Caco-2 (cell line): Measurements from ENCODE around the gene DMRTB1. TPM values are rescaled to one million over a fixed set of nuclear protein-coding genes. Genes with fewer than 3 reads are reported as not detected.

Experiments used
- BruUV-seq: library from RNA; stranded (reverse); fragments of 400-500 nt; replicated peaks from 2 replicates; lab custom pipeline; 2021; lab: Mats Ljungman, UMichigan
- CTCF ChIA-PET: fragments of 300-600 bp; sonication (Branson Sonifier 250); formaldehyde crosslinking; loops from one replicate; lab custom pipeline; 2022; ENCODE audit warnings: antibody characterized with exemption; lab: Charles Lee
- POLR2A ChIA-PET: fragments of 300-600 bp; sonication (Branson Sonifier 250); formaldehyde crosslinking; loops from one replicate; lab custom pipeline; 2022; ENCODE audit warnings: antibody characterized with exemption; lab: Charles Lee
- DNase-seq, 2 experiments: peaks; one replicate each; pipeline versions ENCODE4 v3.0.0 to v3.0.0-alpha.2; 2020 to 2022
- H3K27me3 ChIP-seq: replicated peaks from 2 replicates; pipeline ENCODE4 v1.6.0; 2011; ENCODE audit warnings: low read length; ENCODE audit not compliant: control insufficient read depth, insufficient read depth
- H3K36me3 ChIP-seq: 2 replicates; pipeline ENCODE4 v1.5.1; 2011; ENCODE audit warnings: low read length; ENCODE audit not compliant: control insufficient read depth, insufficient read depth
- H3K4me1 ChIP-seq: fragments of 250-450 bp; sonication (Bioruptor Pico); 2 replicates; pipeline ENCODE4 v1.5.1; 2020; ENCODE audit warnings: mild to moderate bottlenecking
- H3K4me3 ChIP-seq: 2 replicates; pipeline ENCODE4 v1.5.1; 2011; ENCODE audit warnings: low read depth, mild to moderate bottlenecking, control low read depth, low read length
- H3K9me3 ChIP-seq: fragments of 250-450 bp; sonication (Bioruptor Pico); 2 replicates; pipeline ENCODE4 v1.5.1; 2020; ENCODE audit warnings: mild to moderate bottlenecking, moderate library complexity
- H3K27ac Mint-ChIP-seq: one replicate; pipeline ENCODE4 v1.8.0; 2022; ENCODE audit warnings: mixed read lengths; ENCODE audit not compliant: unreplicated experiment
- H3K27me3 Mint-ChIP-seq: one replicate; pipeline ENCODE4 v1.8.0; 2022; ENCODE audit warnings: mixed read lengths; ENCODE audit not compliant: insufficient read depth, unreplicated experiment
- H3K36me3 Mint-ChIP-seq: one replicate; pipeline ENCODE4 v1.8.0; 2022; ENCODE audit warnings: mild to moderate bottlenecking, mixed read lengths; ENCODE audit not compliant: insufficient read depth, unreplicated experiment
- H3K4me1 Mint-ChIP-seq: one replicate; pipeline ENCODE4 v1.8.0; 2022; ENCODE audit warnings: low read depth, mixed read lengths; ENCODE audit not compliant: unreplicated experiment
- H3K4me3 Mint-ChIP-seq: one replicate; pipeline ENCODE4 v1.8.0; 2022; ENCODE audit warnings: mild to moderate bottlenecking, moderate library complexity, mixed read lengths; ENCODE audit not compliant: unreplicated experiment
- H3K9me3 Mint-ChIP-seq: one replicate; pipeline ENCODE4 v1.8.0; 2022; ENCODE audit warnings: mixed read lengths; ENCODE audit not compliant: unreplicated experiment
- CTCF ChIP-seq, 2 experiments: fragments of 200-600 bp in 1 of 2; IDR thresholded peaks; 1 replicate in 1 of 2; 2 replicates in 1 of 2; pipeline versions ENCODE4 v1.5.1 to v1.8.0; 2011 to 2022; ENCODE audit warnings: antibody characterized with exemption in 1 of 2, control low read depth in 1 of 2, inconsistent platforms in 1 of 2, low read depth in 1 of 2, low read length in 1 of 2, mild to moderate bottlenecking in 1 of 2, moderate library complexity in 1 of 2; ENCODE audit not compliant: insufficient read depth in 1 of 2, severe bottlenecking in 1 of 2, unreplicated experiment in 1 of 2
- intact Hi-C: fragments of 100-400 bp; cut with micrococcal nuclease; formaldehyde crosslinking; loops from one replicate; pipeline ENCODE4 v1.10.0; 2022; ENCODE audit not compliant: unreplicated experiment
- total RNA-seq: library from RNA; stranded (reverse); gene quantifications from 2 replicates; pipeline ENCODE4 v1.2.3, GENCODE V29; 2022

Gene DMRTB1
- total RNA-seq, 1 experiment from 2014 or later, result not detected

- no peak for DNase-seq
- Histone ChIP-seq H3K9me3 (no peaks in the 10 kb centered on the region), H3K4me3 (no peak overlapping the region), H3K36me3 (no peaks in the 10 kb centered on the region), H3K4me1 (no peaks in the 10 kb centered on the region), H3K27me3 (no peaks in the 10 kb centered on the region)
- peaks cover 3% of the 10 kb centered on the region for H3K27me3 Mint-ChIP-seq
- CTCF ChIA-PET, result no interaction called here
- intact Hi-C loops, result no loop called here
- no peak overlapping the region for H3K4me3 Mint-ChIP-seq
- H3K36me3 Mint-ChIP-seq, result no peaks in the 10 kb centered on the region
- POLR2A ChIA-PET, result no interaction called here
- no peak overlapping the region for H3K27ac Mint-ChIP-seq
- no TSS peak for BruUV-seq
- TF ChIP-seq CTCF (IDR thresholded peaks at IDR 0.05; ENCODE audit: insufficient read depth in 1 of 2, low read depth in 1 of 2, low read length in 1 of 2, severe bottlenecking in 1 of 2, unreplicated experiment in 1 of 2), result no peak
- H3K4me1 Mint-ChIP-seq, result no peaks in the 10 kb centered on the region
- no peaks in the 10 kb centered on the region for H3K9me3 Mint-ChIP-seq
These were observed 20.5 kb upstream of the DMRTB1 start for GRCh38 chr1:53438427-53439336.

- H3K27me3 Mint-ChIP-seq, result peaks cover 3% of the 10 kb centered on the region
- no peak for TF ChIP-seq CTCF (IDR thresholded peaks at IDR 0.05; ENCODE audit: insufficient read depth in 1 of 2, low read depth in 1 of 2, low read length in 1 of 2, severe bottlenecking in 1 of 2, unreplicated experiment in 1 of 2)
- Histone ChIP-seq H3K36me3 (no peaks in the 10 kb centered on the region), H3K4me1 (no peaks in the 10 kb centered on the region), H3K9me3 (no peaks in the 10 kb centered on the region), H3K4me3 (no peak overlapping the region), H3K27me3 (no peaks in the 10 kb centered on the region)
- no peak overlapping the region for H3K27ac Mint-ChIP-seq
- no peaks in the 10 kb centered on the region for H3K36me3 Mint-ChIP-seq
- intact Hi-C loops, result no loop called here
- BruUV-seq, result no TSS peak
- H3K4me1 Mint-ChIP-seq, result no peaks in the 10 kb centered on the region
- CTCF ChIA-PET, result no interaction called here
- no peak overlapping the region for H3K4me3 Mint-ChIP-seq
- no peak for DNase-seq
- POLR2A ChIA-PET, result no interaction called here
- H3K9me3 Mint-ChIP-seq, result no peaks in the 10 kb centered on the region
These were observed 19.6 kb upstream of the DMRTB1 start for GRCh38 chr1:53439337-53440207.

GRCh38 chr1:53440633-53441032 lies 18.6 kb upstream of the DMRTB1 start:
- H3K36me3 ChIP-seq, result no peaks in the 10 kb centered on the region
- H3K4me1 ChIP-seq, result no peaks in the 10 kb centered on the region
- no peaks in the 10 kb centered on the region for H3K27me3 ChIP-seq
- Mint-ChIP-seq H3K9me3 (no peaks in the 10 kb centered on the region), H3K4me3 (no peak overlapping the region), H3K4me1 (no peaks in the 10 kb centered on the region), H3K27me3 (peaks cover 3% of the 10 kb centered on the region), H3K27ac (no peak overlapping the region), H3K36me3 (no peaks in the 10 kb centered on the region)
- CTCF ChIA-PET, result no interaction called here
- intact Hi-C loops, result no loop called here
- POLR2A ChIA-PET, result no interaction called here
- H3K4me3 ChIP-seq, result no peak overlapping the region
- TF ChIP-seq CTCF (IDR thresholded peaks at IDR 0.05; ENCODE audit: insufficient read depth in 1 of 2, low read depth in 1 of 2, low read length in 1 of 2, severe bottlenecking in 1 of 2, unreplicated experiment in 1 of 2), result no peak
- BruUV-seq, result no TSS peak
- DNase-seq, result no peak
- H3K9me3 ChIP-seq, result no peaks in the 10 kb centered on the region
